Measurements from ENCODE around the gene SMARCC1.

GRCh38 chr3:47741925-47742324, 39.8 kb downstream of the SMARCC1 start:
- TF ChIP-seq YY1 (IDR thresholded peaks at IDR 0.05; ENCODE audit: insufficient read depth, insufficient read length) = no peak
- no peak for TF ChIP-seq SUZ12 (IDR thresholded peaks at IDR 0.05; ENCODE audit: extremely low read depth, insufficient read depth, insufficient read length)

Measured in NT2/D1 (cell line).